HG02642 (cell line): Measurements from ENCODE around the gene DPAGT1.

Source experiments
- ATAC-seq: cut with Tn5 transposase; IDR thresholded peaks from one replicate; pipeline ENCODE4 v1.9.1; 2021; ENCODE audit warnings: mild to moderate bottlenecking; ENCODE audit not compliant: unreplicated experiment, poor library complexity

Gene DPAGT1

DNA sequence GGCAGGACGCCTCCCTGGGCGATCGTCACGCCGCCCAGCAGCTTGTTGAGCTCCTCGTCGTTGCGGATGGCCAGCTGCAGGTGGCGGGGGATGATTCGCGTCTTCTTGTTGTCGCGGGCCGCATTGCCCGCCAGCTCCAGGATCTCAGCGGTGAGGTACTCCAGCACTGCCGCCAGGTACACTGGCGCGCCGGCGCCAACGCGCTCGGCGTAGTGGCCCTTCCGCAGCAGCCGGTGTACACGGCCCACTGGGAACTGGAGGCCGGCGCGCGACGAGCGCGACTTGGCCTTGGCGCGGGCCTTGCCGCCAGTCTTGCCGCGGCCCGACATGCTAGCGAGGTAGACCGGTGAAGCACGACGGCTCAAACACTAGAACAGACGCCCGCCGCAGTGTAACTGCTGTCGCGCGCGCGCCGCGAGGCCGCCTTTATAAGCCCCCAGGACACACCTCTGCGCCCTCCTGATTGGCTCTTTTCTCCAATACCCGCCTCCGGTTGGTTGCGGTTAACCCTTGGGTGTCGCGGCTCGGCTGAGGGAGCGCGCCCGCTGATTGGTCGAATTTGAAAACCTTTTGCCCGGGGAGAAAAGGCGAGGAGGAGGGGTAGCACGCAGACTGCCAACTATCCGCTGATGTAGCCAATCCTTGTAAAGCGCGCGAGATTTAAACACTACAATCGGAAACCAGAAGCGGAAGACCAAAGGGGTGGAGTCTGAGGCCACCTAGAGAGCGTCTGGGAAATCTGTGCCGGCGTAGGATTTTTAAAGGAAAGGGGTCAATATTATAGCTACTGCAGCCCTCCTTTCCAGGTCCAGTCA is 6.4 kb downstream of the DPAGT1 start:
- peak; percentile 84 for ATAC-seq

- ATAC-seq: peak; percentile 44
These were observed 6.9 kb downstream of the DPAGT1 start for GRCh38 chr11:119094816-119095065.

GRCh38 chr11:119093942-119094815 is 7.5 kb downstream of the DPAGT1 start:
- peak; percentile 10 for ATAC-seq

DNA sequence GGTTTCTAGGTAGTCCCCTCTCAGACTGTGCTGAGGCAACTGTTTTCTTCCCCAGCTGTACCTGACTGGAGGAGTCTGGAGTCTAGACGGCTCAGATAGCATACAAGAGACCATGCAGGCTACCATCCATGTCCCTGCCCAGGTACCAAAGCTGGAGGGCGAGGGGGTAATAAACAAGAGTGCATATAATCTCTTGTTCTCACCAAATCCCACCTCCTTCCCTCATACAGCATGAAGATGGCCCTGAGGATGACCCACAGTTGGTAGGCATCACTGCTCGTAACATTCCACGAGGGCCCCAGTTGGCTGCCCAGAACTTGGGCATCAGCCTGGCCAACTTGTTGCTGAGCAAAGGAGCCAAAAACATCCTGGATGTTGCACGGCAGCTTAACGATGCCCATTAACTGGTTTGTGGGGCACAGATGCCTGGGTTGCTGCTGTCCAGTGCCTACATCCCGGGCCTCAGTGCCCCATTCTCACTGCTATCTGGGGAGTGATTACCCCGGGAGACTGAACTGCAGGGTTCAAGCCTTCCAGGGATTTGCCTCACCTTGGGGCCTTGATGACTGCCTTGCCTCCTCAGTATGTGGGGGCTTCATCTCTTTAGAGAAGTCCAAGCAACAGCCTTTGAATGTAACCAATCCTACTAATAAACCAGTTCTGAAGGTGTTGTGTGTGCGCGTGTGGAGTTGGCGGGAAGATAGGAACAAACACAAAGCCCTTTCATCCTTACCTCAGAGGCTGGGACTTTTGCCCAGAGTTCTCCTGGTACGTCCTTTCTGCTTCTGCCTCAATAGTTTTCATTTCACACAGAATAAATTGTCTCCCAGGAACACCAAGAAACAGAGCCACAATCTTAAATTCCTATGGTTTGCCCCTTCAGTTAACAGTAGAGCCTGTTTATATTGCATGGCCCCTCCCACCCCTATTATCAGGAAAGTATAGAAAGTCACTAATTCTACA is 8.5 kb downstream of the DPAGT1 start:
- no peak for ATAC-seq

DNA sequence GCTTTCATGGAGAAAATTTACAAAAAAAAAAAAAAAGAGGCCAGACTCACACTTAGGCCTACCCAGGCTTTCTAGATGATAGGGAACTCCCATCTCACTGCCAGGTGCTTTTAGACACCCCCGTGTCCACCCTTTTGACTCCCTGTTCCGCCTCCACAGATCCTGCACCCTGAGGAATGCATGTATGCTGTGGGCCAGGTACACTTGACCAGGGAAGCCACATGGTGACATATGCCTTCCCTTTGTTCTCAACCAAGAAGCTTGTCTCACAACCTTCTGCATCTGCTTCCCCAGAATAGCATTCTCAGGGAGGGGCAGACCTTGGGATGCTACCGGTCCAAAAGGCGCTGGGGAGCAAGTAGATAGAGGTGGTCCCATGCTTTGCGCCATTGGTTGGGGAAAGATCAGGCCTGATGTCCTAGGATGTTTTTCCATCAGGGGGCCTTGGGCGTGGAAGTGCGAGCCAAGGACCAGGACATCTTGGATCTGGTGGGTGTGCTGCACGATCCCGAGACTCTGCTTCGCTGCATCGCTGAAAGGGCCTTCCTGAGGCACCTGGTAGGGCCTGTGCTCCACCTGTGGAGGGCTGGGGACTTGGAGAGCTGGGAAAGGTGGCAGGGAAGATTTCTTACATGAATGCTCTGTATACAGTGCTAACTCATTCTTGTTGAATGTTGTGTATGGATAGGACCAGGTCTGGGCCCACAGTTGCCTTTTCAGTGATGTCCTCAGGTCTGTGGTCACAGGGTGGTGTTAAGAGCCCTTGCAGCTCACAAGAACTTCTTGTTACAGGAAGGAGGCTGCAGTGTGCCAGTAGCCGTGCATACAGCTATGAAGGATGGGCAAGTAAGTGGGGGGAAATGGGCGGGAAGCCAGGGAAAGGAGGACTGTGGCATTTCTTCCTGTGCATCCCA is 9.4 kb downstream of the DPAGT1 start:
- no peak for ATAC-seq

DNA sequence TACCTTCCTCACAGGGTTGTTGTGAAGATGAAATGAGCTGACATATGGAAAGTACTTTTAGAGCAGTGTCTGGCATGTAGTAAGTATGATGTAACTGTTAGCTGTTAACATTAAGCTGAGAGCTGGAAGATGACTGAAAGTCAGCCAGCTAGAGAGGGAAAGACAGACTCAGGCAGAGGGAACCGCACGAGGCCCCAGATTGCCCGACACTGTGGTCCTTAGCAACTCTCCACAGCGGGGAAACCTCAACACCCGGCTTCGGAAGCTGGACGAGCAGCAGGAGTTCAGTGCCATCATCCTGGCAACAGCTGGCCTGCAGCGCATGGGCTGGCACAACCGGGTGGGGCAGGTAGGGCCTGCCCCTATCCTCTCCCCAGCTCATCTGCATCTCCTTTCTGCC is 10.5 kb downstream of the DPAGT1 start:
- no peak for ATAC-seq

- no peak for ATAC-seq
These were observed 12.3 kb downstream of the DPAGT1 start for GRCh38 chr11:119089319-119089718.

DNA sequence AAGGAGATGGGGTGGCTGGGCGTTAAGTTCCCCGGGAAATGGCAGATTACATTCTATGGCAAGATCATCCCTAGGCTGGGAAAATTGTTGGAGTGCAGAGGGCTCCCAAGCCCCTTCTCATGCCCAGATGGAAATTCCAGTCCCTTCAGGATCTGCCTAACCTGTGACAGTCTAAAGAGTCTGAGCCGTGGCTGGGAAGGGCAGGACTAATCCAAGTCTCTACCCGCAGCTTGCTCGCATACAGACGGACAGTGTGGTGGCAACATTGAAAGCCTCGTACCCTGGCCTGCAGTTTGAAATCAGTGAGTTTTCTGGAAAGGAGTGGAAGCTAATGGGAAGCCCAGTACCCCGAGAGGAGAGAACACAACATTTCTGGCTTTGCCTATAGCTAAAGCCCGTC is 13.2 kb downstream of the DPAGT1 start:
- no peak for ATAC-seq

DNA sequence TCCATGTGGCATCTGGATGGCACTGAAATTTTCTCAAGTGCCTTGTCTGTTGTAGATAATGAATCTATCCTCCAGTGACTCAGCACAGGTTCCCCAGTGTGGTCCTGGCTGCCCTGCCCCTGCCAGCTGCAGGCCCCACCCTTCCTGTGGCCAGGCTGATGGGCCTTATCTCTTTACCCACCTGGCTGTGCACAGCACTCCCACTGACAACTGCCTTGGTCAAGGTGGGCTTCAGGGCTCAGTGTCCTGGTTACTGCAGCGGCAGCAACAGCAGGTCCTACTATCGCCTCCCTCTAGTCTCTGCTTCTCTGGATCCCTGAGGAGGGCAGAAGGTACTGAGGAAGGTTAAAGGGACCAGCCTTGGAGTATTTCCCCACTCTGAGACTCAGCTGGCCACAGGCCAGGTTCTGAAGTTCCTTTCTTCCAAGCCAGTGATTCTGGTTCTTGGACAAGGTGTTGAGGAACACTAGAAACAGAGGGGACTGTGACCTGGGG is 13.9 kb downstream of the DPAGT1 start:
- no peak for ATAC-seq

GRCh38 chr11:119087123-119087522 is 14.5 kb downstream of the DPAGT1 start:
- ATAC-seq: no peak

GRCh38 chr11:119085437-119085847 is 16.2 kb downstream of the DPAGT1 start:
- peak; percentile 5 for ATAC-seq

- peak; percentile 89 for ATAC-seq
These were observed 16.8 kb downstream of the DPAGT1 start, which contains the start of gene HMBS for GRCh38 chr11:119084663-119085436. Gene HMBS, plus strand, starts transcription at chr11:119084881. Its CDS starts 153 bp downstream, at chr11:119085034.

GRCh38 chr11:119081682-119082260 is 19.9 kb downstream of the DPAGT1 start:
- no peak for ATAC-seq

DNA sequence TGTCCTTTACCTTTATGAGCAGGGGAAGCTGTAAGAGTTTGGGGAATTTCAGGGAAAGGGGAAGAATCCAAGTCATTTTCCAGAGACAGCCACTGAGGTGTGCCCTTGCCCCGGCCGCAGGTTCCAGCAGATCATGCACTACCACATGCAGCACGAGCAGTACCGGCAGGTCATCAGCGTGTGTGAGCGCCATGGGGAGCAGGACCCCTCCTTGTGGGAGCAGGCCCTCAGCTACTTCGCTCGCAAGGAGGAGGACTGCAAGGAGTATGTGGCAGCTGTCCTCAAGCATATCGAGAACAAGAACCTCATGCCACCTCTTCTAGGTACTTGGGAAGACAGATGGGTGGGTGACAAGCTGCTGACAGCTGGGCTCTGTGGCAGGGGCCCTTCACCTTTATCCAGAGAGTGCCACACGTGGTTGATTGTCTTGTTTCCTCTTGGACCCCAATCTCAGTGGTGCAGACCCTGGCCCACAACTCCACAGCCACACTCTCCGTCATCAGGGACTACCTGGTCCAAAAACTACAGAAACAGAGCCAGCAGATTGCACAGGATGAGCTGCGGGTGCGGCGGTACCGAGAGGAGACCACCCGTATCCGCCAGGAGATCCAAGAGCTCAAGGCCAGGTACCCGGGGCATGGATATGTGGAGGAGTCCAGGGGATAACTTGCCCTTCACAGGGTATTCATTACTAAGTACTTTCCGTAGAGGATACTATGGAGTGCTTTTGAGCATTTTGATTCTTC is 22.8 kb downstream of the DPAGT1 start:
- no peak for ATAC-seq

GRCh38 chr11:119077839-119078238 is 23.8 kb downstream of the DPAGT1 start:
- no peak for ATAC-seq

DNA sequence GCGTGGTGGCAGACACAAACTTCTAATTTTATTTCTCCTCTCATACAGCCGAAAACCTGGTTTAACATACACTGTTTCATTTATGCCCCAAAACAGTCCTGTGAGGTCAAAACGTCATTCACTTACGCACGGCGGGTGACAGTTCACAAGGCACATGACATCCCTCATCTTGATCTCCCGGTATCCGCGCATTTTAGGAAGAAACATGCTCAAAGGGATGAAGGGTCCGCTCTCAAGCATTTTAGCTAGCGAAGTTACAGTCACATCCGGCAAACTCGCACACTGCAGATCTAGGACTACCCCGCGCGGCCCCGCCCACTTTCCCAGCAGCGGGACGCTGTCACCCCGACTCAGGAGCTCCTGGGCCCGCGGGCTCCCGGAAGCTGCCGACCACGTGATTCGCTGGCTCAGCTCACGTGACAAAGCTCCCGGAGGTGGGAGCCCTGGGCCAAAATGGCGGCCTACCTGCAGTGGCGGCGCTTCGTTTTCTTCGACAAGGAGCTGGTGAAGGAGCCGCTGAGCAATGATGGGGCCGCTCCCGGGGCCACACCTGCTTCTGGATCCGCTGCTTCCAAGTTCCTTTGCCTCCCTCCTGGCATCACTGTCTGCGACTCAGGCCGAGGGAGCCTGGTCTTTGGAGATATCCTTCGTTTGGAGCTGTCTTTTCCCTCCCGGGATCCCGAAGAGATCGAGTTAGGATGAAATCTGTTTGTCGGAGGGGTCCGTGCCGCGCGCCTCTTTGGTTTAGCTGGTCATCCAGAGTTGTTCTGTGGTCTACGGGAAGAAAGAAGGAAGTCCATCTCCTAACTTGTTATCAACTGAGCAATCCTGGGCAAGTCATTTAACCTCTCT is 34.1 kb downstream of the DPAGT1 start, which contains the start of gene VPS11:
VPS11 (plus strand) TSS at position 448 of the 852 bp plus-strand sequence; CDS start at position 454, 6 bp downstream.
- peak; percentile 93 for ATAC-seq
